Fibroblast of lung (primary cell): Measurements from ENCODE around the gene CDNF. TPM values are rescaled to one million over a fixed set of nuclear protein-coding genes. Genes with fewer than 3 reads are reported as not detected.

Experiments
- DNase-seq, 2 donors: peaks; one replicate each; pipeline versions ENCODE4 v3.0.0 to v3.0.0-alpha.2; 2010; ENCODE audit warnings: low read depth in 2 of 2
- H2AFZ ChIP-seq: 2 replicates; pipeline ENCODE4 v1.5.1; 2012; ENCODE audit warnings: low read length, control low read depth, inconsistent platforms
- H3K27ac ChIP-seq: 2 replicates; pipeline ENCODE4 v1.5.1; 2011; ENCODE audit warnings: low read length, control low read depth; ENCODE audit not compliant: insufficient read depth
- H3K27me3 ChIP-seq: 2 replicates; pipeline ENCODE4 v1.5.1; 2011; ENCODE audit warnings: mild to moderate bottlenecking, low read length; ENCODE audit not compliant: control insufficient read depth, insufficient read depth
- H3K36me3 ChIP-seq: 2 replicates; pipeline ENCODE4 v1.5.1; 2011; ENCODE audit warnings: low read length; ENCODE audit not compliant: control insufficient read depth, insufficient read depth
- H3K4me1 ChIP-seq: 2 replicates; pipeline ENCODE4 v1.5.1; 2011; ENCODE audit warnings: low read length; ENCODE audit not compliant: control insufficient read depth, insufficient read depth; ENCODE audit errors: extremely low read depth
- H3K4me2 ChIP-seq: 2 replicates; pipeline ENCODE4 v1.5.1; 2011; ENCODE audit warnings: low read length, control low read depth; ENCODE audit not compliant: insufficient read depth; ENCODE audit errors: extremely low read depth
- H3K4me3 ChIP-seq, 4 experiments: fragments of 200-600 bp in 1 of 4; sonication (generic) in 1 of 4; replicated peaks in 1 of 4; 2 replicates each; pipeline ENCODE4 v1.5.1; 2011 to 2016; ENCODE audit warnings: low read length in 4 of 4, low read depth in 3 of 4, mild to moderate bottlenecking in 3 of 4, control low read depth in 2 of 4, inconsistent platforms in 1 of 4, mixed read lengths in 1 of 4; ENCODE audit not compliant: insufficient read depth in 1 of 4; ENCODE audit errors: control extremely low read depth in 1 of 4
- H3K79me2 ChIP-seq: 2 replicates; pipeline ENCODE4 v1.5.1; 2012; ENCODE audit warnings: mild to moderate bottlenecking, low read length, inconsistent platforms; ENCODE audit not compliant: control insufficient read depth, insufficient read depth
- H3K9ac ChIP-seq: 2 replicates; pipeline ENCODE4 v1.5.1; 2011; ENCODE audit warnings: mild to moderate bottlenecking, low read length, control low read depth; ENCODE audit not compliant: insufficient read depth
- H3K9me3 ChIP-seq: 2 replicates; pipeline ENCODE4 v1.5.1; 2012; ENCODE audit warnings: low read depth, low read length; ENCODE audit not compliant: control insufficient read depth, insufficient read depth
- H4K20me1 ChIP-seq: 2 replicates; pipeline ENCODE4 v1.5.1; 2011; ENCODE audit warnings: low read length; ENCODE audit not compliant: control insufficient read depth, insufficient read depth; ENCODE audit errors: extremely low read depth
- CTCF ChIP-seq, 2 donors: IDR thresholded peaks in 1 of 2; conservative IDR thresholded peaks in 1 of 2; 1 replicate in 1 of 2; 2 replicates in 1 of 2; pipeline ENCODE4 v1.5.1; 2011 to 2012; ENCODE audit warnings: low read length in 2 of 2, control low read depth in 1 of 2, inconsistent platforms in 1 of 2, low read depth in 1 of 2, mild to moderate bottlenecking in 1 of 2
- EZH2 ChIP-seq: IDR thresholded peaks from 2 replicates; pipeline ENCODE4 v1.5.1; 2012; ENCODE audit warnings: low read length, control low read depth, mild to moderate bottlenecking; ENCODE audit errors: missing control alignments
- polyA plus RNA-seq, 2 donors: library from polyadenylated mRNA; depleted of rRNA in 1 of 2; stranded (reverse) in 1 of 2; unstranded in 1 of 2; fragments of >200 nt; gene quantifications; 2 replicates each; pipeline ENCODE4 v1.2.1, GENCODE V29; 2011 to 2012; ENCODE audit warnings: missing spikeins in 1 of 2
- total RNA-seq: library from RNA; depleted of rRNA; stranded (reverse); fragments of >200 nt; gene quantifications from 2 replicates; pipeline ENCODE4 v1.2.1, GENCODE V29; 2014

CDNF gene
- total and polyA plus RNA-seq, 2 donors (not counting 1 experiment from before 2014, with no cell fraction given), result 1.2 to 3.4 TPM

- DNase-seq, result no peak
Measured at GRCh38 chr10:14836208-14836607, 1.6 kb downstream of the CDNF start.

GRCh38 chr10:14833106-14833505 lies 4.7 kb downstream of the CDNF start:
- Histone ChIP-seq H3K79me2 (no peaks in the 10 kb centered on the region), H3K27ac (no peak overlapping the region), H2AFZ (no peak overlapping the region), H3K36me3 (no peaks in the 10 kb centered on the region), H3K4me1 (no peaks in the 10 kb centered on the region), H3K27me3 (no peaks in the 10 kb centered on the region), H3K4me2 (no peak overlapping the region), H3K4me3 (no peak overlapping the region), H3K9me3 (no peaks in the 10 kb centered on the region), H4K20me1 (no peaks in the 10 kb centered on the region), H3K9ac (no peak overlapping the region)
- DNase-seq, result no peak
- TF ChIP-seq EZH2 (no peak), CTCF (conservative IDR thresholded peaks at IDR 0.05 in 1 of 2, IDR thresholded peaks at IDR 0.05 in 1 of 2; ENCODE audit: low read depth in 1 of 2, low read length in 2 of 2) (no peak)

More at GRCh38 chr10:14836208-14836607, 1.6 kb downstream of the CDNF start:
- Histone ChIP-seq H3K36me3 (no peaks in the 10 kb centered on the region), H3K4me2 (no peak overlapping the region), H3K4me1 (no peaks in the 10 kb centered on the region), H2AFZ (no peak overlapping the region), H3K27me3 (no peaks in the 10 kb centered on the region), H3K9ac (no peak overlapping the region), H4K20me1 (no peaks in the 10 kb centered on the region), H3K79me2 (peaks cover 20% of the 10 kb centered on the region), H3K27ac (no peak overlapping the region), H3K4me3 (no peak overlapping the region), H3K9me3 (no peaks in the 10 kb centered on the region)
- TF ChIP-seq EZH2 (no peak), CTCF (conservative IDR thresholded peaks at IDR 0.05 in 1 of 2, IDR thresholded peaks at IDR 0.05 in 1 of 2; ENCODE audit: low read depth in 1 of 2, low read length in 2 of 2) (no peak)

- no peaks in the 10 kb centered on the region for H3K36me3 ChIP-seq
- H3K79me2 ChIP-seq, result no peaks in the 10 kb centered on the region
- no peak overlapping the region for H3K9ac ChIP-seq
- TF ChIP-seq EZH2 (no peak), CTCF (conservative IDR thresholded peaks at IDR 0.05 in 1 of 2, IDR thresholded peaks at IDR 0.05 in 1 of 2; ENCODE audit: low read depth in 1 of 2, low read length in 2 of 2) (no peak)
- H3K4me3 ChIP-seq, result no peak overlapping the region
- H3K4me2 ChIP-seq, result no peak overlapping the region
- no peak overlapping the region for H2AFZ ChIP-seq
- no peak overlapping the region for H3K27ac ChIP-seq
- H3K4me1 ChIP-seq, result no peaks in the 10 kb centered on the region
- no peaks in the 10 kb centered on the region for H3K9me3 ChIP-seq
- no peaks in the 10 kb centered on the region for H3K27me3 ChIP-seq
- DNase-seq, result no peak
- H4K20me1 ChIP-seq, result no peaks in the 10 kb centered on the region
Measured at GRCh38 chr10:14826076-14826829, 11.6 kb downstream of the CDNF start.
